HG03135 (cell line): Measurements from ENCODE around the gene THAP3.

ENCODE experiments used
- ATAC-seq: cut with Tn5 transposase; IDR thresholded peaks from one replicate; pipeline ENCODE4 v1.9.1; 2021; ENCODE audit warnings: mild to moderate bottlenecking, moderate library complexity; ENCODE audit not compliant: unreplicated experiment

THAP3 gene, protein sequence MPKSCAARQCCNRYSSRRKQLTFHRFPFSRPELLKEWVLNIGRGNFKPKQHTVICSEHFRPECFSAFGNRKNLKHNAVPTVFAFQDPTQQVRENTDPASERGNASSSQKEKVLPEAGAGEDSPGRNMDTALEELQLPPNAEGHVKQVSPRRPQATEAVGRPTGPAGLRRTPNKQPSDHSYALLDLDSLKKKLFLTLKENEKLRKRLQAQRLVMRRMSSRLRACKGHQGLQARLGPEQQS

DNA sequence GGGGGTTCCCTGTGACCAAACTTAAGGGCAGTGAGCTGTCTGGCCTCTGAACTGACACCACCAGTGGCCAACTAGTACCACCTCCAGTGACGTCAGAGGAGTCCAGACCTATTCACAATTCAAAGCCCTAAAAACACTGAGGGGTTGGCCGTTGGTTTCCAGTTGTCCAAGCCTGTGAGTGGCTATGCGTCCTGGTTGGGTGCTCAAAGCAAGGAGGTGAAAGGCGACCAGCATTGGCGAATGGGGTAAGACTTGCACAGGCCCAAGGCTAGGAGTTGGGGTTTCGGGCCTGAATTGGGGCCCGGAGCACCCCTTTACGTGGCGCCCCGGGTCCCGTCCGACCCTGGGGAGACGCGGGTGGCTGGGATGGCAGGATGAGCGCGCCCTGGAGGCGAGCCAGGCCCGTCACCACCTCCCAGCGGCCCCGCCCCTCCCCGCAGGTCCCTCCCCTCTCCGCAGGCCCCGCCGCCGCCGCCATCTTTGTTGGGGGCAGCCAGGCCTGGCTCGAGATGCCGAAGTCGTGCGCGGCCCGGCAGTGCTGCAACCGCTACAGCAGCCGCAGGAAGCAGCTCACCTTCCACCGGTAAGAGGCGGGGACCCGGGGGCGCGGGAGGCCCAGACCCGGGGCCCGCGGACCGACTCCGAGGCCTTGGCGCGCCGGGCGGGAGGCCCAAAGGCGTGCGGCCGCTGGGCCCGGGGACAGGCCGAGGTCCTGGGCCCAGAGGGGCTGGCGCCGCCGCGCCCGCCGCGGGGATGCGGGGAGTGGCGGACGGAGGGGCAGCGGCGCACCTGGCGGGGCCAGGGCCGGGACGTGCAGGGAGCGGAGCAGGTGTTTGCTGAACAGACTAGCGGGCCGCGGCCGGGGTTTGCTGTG lies at the start of gene THAP3:
THAP3 (plus strand) TSS at position 159 of the 874 bp plus-strand sequence; CDS start at position 510, 351 bp downstream.
- peak; percentile 83 for ATAC-seq

DNA sequence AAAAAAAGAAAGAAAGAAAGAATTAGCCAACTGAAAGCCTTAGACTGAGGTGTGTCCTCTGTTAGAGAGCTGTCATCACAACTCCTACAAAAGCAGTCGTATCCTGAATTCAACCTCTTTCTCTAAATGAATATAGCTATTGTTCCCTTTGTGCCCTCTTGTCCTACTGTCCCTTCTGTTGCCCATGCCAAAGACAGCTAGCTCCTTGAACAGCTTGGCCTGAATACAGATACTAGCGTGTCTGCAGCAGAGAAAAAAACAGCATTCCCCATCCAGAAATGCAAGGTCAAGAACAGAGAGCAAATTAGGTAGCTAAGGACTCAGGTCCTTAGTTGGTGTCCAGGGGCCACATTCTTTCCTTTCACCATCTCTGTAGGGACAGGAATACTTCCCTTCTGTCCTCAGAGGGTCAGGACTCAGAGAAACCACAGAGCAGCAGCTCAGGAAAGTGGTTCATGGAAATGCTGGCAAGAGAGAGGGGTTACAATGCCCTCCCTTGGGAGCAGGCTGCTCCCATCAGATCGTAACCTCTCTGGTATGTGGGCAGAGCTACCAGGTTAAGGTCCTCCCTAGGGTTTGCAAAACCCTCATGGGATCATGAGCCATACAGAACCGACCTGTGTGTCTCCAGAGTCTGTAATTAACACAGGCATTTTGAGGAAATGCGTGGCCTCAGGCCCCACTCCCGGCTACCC lies 46.7 kb upstream of the THAP3 start:
- no peak for ATAC-seq

DNA sequence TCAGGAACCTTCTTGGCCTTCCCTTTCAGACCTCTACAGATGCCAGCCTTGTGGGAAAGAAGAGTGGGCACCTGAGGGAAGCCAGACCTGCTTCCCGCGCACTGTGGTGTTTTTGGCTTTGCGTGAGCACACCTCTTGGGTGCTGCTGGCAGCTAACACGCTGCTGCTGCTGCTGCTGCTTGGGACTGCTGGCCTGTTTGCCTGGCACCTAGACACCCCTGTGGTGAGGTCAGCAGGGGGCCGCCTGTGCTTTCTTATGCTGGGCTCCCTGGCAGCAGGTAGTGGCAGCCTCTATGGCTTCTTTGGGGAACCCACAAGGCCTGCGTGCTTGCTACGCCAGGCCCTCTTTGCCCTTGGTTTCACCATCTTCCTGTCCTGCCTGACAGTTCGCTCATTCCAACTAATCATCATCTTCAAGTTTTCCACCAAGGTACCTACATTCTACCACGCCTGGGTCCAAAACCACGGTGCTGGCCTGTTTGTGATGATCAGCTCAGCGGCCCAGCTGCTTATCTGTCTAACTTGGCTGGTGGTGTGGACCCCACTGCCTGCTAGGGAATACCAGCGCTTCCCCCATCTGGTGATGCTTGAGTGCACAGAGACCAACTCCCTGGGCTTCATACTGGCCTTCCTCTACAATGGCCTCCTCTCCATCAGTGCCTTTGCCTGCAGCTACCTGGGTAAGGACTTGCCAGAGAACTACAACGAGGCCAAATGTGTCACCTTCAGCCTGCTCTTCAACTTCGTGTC lies 45.9 kb upstream of the THAP3 start:
- ATAC-seq: no peak

DNA sequence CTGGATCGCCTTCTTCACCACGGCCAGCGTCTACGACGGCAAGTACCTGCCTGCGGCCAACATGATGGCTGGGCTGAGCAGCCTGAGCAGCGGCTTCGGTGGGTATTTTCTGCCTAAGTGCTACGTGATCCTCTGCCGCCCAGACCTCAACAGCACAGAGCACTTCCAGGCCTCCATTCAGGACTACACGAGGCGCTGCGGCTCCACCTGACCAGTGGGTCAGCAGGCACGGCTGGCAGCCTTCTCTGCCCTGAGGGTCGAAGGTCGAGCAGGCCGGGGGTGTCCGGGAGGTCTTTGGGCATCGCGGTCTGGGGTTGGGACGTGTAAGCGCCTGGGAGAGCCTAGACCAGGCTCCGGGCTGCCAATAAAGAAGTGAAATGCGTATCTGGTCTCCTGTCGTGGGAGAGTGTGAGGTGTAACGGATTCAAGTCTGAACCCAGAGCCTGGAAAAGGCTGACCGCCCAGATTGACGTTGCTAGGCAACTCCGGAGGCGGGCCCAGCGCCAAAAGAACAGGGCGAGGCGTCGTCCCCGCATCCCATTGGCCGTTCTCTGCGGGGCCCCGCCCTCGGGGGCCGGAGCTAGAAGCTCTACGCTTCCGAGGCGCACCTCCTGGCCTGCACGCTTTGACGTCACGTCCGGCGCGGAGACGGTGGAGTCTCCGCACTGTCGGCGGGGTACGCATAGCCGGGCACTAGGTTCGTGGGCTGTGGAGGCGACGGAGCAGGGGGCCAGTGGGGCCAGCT lies 45.1 kb upstream of the THAP3 start, which contains the start of gene ZBTB48:
ZBTB48 (plus strand) TSS at position 621 of the 745 bp plus-strand sequence. CDS start 616 bp downstream, outside the sequence.
- peak; percentile 94 for ATAC-seq

DNA sequence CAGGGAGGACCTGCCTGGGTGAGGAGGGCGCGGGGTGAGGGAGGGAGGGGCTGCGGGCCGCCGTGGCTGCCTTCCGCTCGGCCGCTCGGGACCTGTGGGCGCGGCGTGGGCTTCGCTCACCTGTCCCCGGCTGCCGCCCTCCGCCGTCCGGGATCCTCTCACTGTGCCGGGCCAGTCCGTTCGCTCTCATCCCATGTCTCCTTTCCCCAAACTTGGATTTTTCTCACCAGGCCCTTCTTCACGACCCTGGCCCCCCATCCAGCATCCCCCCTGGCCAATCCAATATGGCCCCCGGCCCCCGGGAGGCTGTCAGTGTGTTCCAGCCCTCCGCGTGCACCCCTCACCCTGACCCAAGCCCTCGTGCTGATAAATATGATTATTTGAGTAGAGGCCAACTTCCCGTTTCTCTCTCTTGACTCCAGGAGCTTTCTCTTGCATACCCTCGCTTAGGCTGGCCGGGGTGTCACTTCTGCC lies 44.5 kb upstream of the THAP3 start:
- ATAC-seq: peak; percentile 34

DNA sequence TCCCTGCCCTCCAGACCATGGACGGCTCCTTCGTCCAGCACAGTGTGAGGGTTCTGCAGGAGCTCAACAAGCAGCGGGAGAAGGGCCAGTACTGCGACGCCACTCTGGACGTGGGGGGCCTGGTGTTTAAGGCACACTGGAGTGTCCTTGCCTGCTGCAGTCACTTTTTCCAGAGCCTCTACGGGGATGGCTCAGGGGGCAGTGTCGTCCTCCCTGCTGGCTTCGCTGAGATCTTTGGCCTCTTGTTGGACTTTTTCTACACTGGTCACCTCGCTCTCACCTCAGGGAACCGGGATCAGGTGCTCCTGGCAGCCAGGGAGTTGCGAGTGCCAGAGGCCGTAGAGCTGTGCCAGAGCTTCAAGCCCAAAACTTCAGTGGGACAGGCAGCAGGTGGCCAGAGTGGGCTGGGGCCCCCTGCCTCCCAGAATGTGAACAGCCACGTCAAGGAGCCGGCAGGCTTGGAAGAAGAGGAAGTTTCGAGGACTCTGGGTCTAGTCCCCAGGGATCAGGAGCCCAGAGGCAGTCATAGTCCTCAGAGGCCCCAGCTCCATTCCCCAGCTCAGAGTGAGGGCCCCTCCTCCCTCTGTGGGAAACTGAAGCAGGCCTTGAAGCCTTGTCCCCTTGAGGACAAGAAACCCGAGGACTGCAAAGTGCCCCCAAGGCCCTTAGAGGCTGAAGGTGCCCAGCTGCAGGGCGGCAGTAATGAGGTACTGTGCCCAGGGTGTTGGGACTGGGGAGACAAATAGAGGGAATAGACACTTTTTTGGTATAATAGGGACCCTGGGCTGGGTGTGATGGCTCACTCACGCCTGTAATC lies 43.9 kb upstream of the THAP3 start:
- ATAC-seq: no peak

DNA sequence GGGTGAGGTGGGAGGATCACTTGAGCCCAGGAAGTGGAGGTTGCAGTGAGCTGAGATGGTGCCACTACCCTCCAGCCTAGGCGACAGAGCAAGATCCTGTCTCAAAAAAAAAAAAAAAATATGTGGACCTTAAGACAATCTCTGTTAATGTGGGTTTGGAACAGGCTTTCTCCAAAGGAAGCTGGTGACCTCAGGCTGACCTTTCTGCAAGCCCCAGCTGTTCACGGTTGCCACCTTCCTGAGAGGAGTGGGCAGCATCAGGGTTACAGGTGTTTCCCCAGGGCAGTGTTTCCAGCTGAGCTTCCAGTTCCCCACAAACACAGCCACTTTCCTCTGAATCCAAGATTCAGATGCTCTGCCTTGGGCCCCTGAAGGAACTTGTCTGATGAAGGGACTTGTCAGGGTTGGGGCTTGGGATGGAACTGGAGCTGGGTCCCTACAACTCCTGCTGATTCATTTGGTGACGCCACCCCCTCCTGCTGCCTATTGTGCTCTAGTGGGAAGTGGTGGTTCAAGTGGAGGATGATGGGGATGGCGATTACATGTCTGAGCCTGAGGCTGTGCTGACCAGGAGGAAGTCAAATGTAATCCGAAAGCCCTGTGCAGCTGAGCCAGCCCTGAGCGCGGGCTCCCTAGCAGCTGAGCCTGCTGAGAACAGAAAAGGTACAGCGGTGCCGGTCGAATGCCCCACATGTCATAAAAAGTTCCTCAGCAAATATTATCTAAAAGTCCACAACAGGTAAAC lies 42.9 kb upstream of the THAP3 start:
- no peak for ATAC-seq

DNA sequence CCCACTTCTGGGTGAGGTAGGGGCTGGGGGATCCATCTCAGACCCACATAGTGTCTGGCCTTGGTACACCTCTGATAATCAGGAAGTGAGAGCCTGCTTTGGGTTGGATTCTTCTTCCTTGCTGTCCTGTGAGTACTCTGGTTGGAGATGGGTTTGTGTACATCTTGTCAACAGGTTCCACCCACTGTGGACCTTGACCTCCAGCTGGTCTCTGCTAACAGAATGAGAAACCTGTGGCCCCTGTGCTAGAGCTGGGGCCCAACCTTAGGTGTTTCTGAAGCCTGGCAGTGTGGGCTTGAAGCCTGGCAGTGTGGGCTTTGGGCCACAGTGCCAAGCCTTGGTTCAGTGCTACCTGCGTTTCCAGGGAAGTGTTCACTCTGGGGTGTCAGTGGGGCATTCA lies 42.3 kb upstream of the THAP3 start:
- ATAC-seq: no peak

DNA sequence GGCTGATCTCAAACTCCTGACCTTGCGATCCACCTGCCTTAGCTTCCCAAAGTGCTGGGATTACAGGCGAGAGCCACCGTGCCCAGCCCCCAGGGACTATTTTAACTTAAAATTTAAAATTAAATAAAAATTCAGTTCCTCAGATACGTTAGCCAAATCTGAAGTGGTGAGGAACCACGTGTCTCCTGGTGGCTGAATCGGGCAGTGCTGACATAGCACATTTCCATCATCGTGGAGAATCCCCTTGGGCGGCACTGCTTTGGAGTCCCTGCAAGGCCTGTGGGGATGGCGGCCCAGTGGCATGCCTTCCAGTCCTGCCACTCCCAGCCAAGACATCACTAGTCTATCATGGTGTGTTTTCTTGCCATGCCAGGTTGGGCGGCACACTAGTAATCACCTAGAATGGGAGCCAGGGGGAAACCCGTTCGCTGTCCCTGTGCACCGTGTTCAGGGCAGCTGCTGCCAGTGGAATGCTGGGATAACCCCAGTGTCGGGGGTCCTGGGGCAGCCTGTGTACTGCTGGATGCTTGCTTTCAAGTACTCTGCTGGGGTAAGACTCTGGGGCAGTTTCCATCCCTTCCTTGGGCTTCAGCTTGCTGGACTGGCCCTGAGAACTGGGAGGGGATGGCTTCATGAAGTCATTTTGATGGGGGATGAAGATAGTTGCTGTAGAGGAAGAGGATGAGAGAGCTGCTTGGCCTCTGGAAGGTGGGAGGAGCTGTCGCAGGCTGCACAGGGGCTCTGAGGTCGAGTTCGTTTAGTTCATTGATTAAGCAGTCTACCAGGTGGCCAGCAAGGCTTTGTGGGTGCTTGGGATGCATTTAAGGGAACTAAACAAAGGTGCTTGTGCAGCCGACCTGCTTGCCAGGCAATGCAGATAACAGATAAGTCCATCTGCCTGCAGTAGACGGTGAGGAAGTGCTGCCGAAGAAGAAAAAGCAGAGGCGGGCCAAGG lies 40.3 kb upstream of the THAP3 start:
- no peak for ATAC-seq

DNA sequence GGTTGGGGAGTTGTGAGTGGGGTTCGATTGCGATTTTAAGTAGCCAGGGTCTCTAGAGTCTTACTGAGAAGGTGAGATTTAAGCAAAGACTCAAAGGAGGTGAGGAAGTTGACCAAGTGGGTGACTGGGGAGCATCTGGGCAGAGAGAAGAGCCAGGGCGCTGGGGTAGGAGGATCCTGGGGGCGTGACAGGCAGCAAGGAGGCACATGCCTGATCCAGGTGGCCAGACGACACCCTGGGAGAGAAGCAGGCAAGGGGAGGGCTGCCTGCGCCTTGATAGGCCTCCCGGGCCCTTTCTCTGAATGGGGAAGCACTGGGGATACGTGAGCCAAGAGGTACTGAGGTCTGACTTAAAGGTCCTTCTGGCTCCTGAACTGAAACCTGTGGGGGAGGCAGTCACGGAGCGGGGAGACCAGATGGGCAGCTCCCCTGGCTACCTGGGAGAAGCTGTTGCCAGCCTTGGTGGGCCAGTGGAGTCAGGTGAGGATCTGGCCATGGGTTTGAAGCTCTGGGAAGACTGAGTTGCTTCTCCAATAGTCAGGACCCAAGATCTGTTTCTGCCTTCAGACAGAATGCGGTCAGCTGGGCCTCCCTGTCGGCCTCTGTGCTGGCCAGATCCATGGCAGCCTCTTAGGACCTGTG lies 39.5 kb upstream of the THAP3 start:
- no peak for ATAC-seq

DNA sequence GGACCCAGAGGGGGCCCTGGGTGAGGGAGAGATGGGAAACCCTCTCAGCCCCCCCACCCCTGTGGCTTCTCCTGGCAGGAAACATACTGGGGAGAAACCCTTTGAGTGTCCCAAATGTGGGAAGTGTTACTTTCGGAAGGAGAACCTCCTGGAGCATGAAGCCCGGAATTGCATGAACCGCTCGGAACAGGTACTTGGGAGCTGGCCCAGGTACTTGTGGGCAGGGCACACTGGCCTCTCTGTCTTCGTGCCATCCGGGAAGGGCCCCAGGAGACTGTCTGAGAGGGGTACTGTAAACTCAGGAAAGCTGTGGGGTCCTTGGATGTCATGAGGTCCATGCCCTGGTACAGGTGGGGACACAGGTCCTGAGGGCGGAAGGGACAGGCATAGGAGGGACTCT lies 38.8 kb upstream of the THAP3 start:
- no peak for ATAC-seq

DNA sequence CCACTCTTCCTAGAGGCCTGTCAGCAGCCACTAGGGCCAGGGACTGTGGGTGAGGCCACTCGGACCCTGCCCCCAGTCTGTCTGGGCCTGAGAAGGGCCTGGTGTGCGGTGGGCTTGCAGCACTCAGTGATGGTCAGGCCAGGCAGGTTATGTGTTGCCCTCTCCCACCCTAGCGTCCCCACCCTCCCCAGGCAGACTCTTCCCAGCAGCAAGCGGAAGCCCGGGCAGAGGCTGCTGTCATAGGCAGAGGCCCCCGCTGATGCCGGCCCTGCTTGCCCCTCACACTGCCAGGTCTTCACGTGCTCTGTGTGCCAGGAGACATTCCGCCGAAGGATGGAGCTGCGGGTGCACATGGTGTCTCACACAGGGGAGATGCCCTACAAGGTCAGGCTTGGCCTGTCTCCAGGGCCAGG lies 38.3 kb upstream of the THAP3 start:
- ATAC-seq: no peak

DNA sequence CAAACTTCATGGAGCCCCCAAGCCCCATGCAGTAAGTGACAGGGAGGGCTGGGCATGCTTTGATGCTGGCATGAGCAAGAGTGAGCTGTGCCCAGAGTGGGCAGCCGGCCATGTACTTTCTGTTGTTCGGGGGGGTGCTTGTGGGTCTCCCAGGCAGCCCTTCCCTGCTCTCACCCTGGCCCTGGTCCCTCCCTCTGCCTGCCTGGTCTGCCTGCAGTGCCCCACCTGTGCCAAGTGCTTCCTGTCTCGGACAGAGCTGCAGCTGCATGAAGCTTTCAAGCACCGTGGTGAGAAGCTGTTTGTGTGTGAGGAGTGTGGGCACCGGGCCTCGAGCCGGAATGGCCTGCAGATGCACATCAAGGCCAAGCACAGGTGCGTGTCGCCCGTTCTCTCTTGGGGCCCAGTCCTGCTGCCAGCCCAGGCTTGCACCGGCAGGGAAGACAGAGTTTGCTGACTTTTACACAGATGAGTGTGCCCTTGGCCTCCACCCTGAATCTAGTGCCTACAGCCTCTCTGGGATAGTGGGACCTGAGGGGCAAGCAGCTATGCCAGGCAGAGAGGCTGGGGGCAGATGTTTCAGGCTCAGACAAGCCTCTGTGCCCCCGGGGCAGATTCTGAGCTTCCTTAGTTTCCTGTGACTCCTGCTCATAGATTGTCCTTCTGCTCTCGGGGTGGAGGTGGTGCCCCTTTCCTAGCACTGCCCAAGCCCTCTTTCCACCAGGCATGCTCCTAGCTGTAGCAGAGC lies 37.2 kb upstream of the THAP3 start:
- ATAC-seq: no peak

DNA sequence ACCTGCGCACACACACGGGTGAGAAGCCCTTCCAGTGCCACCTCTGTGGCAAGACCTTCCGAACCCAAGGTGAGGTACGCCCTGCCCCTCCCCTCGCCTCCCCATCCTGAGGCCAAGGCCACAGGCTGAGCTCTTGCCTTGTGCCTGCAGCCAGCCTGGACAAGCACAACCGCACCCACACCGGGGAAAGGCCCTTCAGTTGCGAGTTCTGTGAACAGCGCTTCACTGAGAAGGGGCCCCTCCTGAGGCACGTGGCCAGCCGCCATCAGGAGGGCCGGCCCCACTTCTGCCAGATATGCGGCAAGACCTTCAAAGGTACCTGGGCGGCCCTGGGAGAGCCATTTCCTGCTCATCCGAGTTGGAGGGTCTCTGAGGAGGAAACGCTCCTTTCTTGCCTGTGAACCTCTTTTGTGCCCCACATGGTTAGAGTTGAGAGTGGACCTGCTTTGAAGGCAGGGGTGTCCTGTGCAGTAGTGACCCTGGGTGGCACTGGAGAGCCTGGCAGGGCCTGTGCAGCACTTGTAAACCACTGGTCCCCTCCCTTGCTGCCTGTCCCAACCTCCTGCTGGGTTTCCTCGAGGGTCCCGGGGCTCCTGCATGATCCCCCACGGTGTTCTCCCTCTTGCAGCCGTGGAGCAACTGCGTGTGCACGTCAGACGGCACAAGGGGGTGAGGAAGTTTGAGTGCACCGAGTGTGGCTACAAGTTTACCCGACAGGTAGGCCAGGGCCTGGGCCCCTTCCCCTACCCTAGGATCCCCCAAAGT lies 36.4 kb upstream of the THAP3 start:
- no peak for ATAC-seq

DNA sequence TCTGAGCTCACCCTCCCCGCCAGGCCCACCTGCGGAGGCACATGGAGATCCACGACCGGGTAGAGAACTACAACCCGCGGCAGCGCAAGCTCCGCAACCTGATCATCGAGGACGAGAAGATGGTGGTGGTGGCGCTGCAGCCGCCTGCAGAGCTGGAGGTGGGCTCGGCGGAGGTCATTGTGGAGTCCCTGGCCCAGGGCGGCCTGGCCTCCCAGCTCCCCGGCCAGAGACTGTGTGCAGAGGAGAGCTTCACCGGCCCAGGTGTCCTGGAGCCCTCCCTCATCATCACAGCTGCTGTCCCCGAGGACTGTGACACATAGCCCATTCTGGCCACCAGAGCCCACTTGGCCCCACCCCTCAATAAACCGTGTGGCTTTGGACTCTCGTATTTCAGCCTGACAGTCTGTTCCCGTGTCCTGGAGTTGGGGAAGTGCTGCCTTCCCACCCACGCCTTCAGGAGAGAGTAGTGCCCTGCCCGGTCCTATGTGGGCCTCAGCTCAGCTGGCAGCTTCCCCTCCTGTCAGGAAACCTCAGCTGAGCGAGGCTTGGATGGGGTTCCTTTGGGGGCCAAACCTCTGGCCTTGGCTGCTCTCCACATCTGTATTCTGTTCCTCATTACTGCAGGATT lies 35.7 kb upstream of the THAP3 start:
- ATAC-seq: no peak
